ENCODE data around the gene CFAP73. TPM values are rescaled to one million over a fixed set of nuclear protein-coding genes. Genes with fewer than 3 reads are reported as not detected.

CFAP73 gene
- total RNA-seq, 1 experiment from 2014 or later, result 0.94 TPM

GRCh38 chr12:113184900-113185179, 35.3 kb downstream of the CFAP73 start (continued):
- TF ChIP-seq E2F1 (CRISPR knock-in tag; IDR thresholded peaks at IDR 0.05), result no peak
- TF ChIP-seq ATF6 (CRISPR knock-in tag; IDR thresholded peaks at IDR 0.05), result no peak
- no peak for TF ChIP-seq STAT6 (CRISPR knock-in tag; conservative IDR thresholded peaks at IDR 0.05; ENCODE audit: low read depth)
- no peak for TF ChIP-seq MAX (CRISPR knock-in tag; IDR thresholded peaks at IDR 0.05)
- no peak for TF ChIP-seq E2F4 (CRISPR knock-in tag; IDR thresholded peaks at IDR 0.05; ENCODE audit: borderline replicate concordance, low read depth)
- TF ChIP-seq ZNF121 (CRISPR knock-in tag; IDR thresholded peaks at IDR 0.05), result no peak
- TF ChIP-seq ATF2 (CRISPR knock-in tag; IDR thresholded peaks at IDR 0.05; ENCODE audit: borderline replicate concordance, low read depth), result no peak

- DNase-seq (ENCODE audit: low spot score) (peak; percentile 86), ATAC-seq (peak; percentile 87)
- ChIA-PET POLR2A (interaction anchor here (1.6 kb wide), 1 partner anchor 60 kb away, joined by 5 read pairs; no protein-coding TSS in a partner anchor), CTCF (interaction anchor here (0.5 to 4.3 kb wide), 10 partner anchors 10 to 240 kb away, joined by 3 to 21 read pairs (median 5); partner anchors contain the start of genes CFAP73 and RASAL1)
- Mint-ChIP-seq H3K4me3 (peak within 1 kb of the TSS; percentile 88), H3K4me1 (peaks cover 14% of the 10 kb centered on the region), H3K27me3 (ENCODE audit: low read depth) (no peaks in the 10 kb centered on the region), H3K36me3 (peaks cover 29% of the 10 kb centered on the region), H3K27ac (peak within 1 kb of the TSS; percentile 76), H3K9me3 (no peaks in the 10 kb centered on the region)
- TF ChIP-seq E2F5 (CRISPR knock-in tag; IDR thresholded peaks at IDR 0.05), result peak; percentile 87
- TF ChIP-seq FOXP4 (CRISPR knock-in tag; IDR thresholded peaks at IDR 0.05), result 0 out of 2 replicates have a peak, but pooled peaks have one; percentile 74
- TF ChIP-seq FOXP1 (CRISPR knock-in tag; IDR thresholded peaks at IDR 0.05; ENCODE audit: borderline replicate concordance), result peak; percentile 46
- TF ChIP-seq ZNF416 (CRISPR knock-in tag; IDR thresholded peaks at IDR 0.05), result 0 out of 2 replicates have a peak, but pooled peaks have one; percentile 45
- TF ChIP-seq HMGXB4 (CRISPR knock-in tag; IDR thresholded peaks at IDR 0.05), result peak; percentile 83
- TF ChIP-seq RELA (CRISPR knock-in tag; IDR thresholded peaks at IDR 0.05; ENCODE audit: borderline replicate concordance), result peak; percentile 88; the same call in 1 of the 2 replicates
- peak; percentile 80; the same call in 1 of the 2 replicates for TF ChIP-seq SMAD3 (CRISPR knock-in tag; IDR thresholded peaks at IDR 0.05; ENCODE audit: borderline replicate concordance)
- 0 out of 2 replicates have a peak, but pooled peaks have one; percentile 17 for TF ChIP-seq ZNF281 (CRISPR knock-in tag; IDR thresholded peaks at IDR 0.05)
- peak; percentile 81; the same call in 1 of the 2 replicates for TF ChIP-seq ZBTB21 (CRISPR knock-in tag; IDR thresholded peaks at IDR 0.05; ENCODE audit: borderline replicate concordance)
Measured at GRCh38 chr12:113185180-113186032, 35.9 kb downstream of the CFAP73 start, which contains the start of the genes DDX54 and RITA1. Gene DDX54 (minus strand): TSS chr12:113185478. CDS start chr12:113185451, 27 bp downstream. Gene RITA1 (plus strand): TSS chr12:113185721. CDS start chr12:113186747, 1,026 bp downstream.
